HEK293T (cell line): ENCODE measurements around the gene SLC16A11.

Experiments
- ARNT ChIP-seq: fragments of 450-650 bp; IDR thresholded peaks from 2 replicates; pipeline ENCODE4 v1.6.1; 2017; ENCODE audit warnings: mild to moderate bottlenecking
- BHLHE40 ChIP-seq: fragments of 450-650 bp; IDR thresholded peaks from 2 replicates; pipeline ENCODE4 v1.6.1; 2016; ENCODE audit warnings: mild to moderate bottlenecking, moderate library complexity, borderline replicate concordance
- CTBP1 ChIP-seq: fragments of 450-650 bp; IDR thresholded peaks from 2 replicates; pipeline ENCODE4 v1.6.1; 2016; ENCODE audit warnings: borderline replicate concordance
- ELF4 ChIP-seq: fragments of 450-650 bp; IDR thresholded peaks from 2 replicates; pipeline ENCODE4 v1.6.1; 2017; ENCODE audit warnings: antibody characterized with exemption
- FOXA1 ChIP-seq: fragments of 450-650 bp; IDR thresholded peaks from 2 replicates; pipeline ENCODE4 v1.6.1; 2016; ENCODE audit warnings: mild to moderate bottlenecking
- FOXK2 ChIP-seq: fragments of 450-650 bp; IDR thresholded peaks from 2 replicates; pipeline ENCODE4 v1.6.1; 2016; ENCODE audit warnings: mild to moderate bottlenecking
- FOXM1 ChIP-seq: fragments of 450-650 bp; IDR thresholded peaks from 2 replicates; pipeline ENCODE4 v1.6.1; 2017; ENCODE audit warnings: mild to moderate bottlenecking, borderline replicate concordance
- HDGF ChIP-seq: fragments of 450-650 bp; IDR thresholded peaks from 2 replicates; pipeline ENCODE4 v1.6.1; 2017; ENCODE audit warnings: antibody characterized with exemption, borderline replicate concordance
- L3MBTL2 ChIP-seq: fragments of 450-650 bp; conservative IDR thresholded peaks from 2 replicates; pipeline ENCODE4 v1.6.1; 2016; ENCODE audit warnings: mild to moderate bottlenecking
- LEF1 ChIP-seq: fragments of 450-650 bp; IDR thresholded peaks from 2 replicates; pipeline ENCODE4 v1.6.1; 2017; ENCODE audit warnings: mild to moderate bottlenecking, borderline replicate concordance
- PKNOX1 ChIP-seq: fragments of 450-650 bp; IDR thresholded peaks from 2 replicates; pipeline ENCODE4 v1.6.1; 2016
- SP1 ChIP-seq: fragments of 450-650 bp; IDR thresholded peaks from 2 replicates; pipeline ENCODE4 v1.6.1; 2017
- SUZ12 ChIP-seq: fragments of 450-650 bp; IDR thresholded peaks from 2 replicates; pipeline ENCODE4 v1.6.1; 2016; ENCODE audit warnings: mild to moderate bottlenecking
- TARDBP ChIP-seq: fragments of 450-650 bp; IDR thresholded peaks from 2 replicates; pipeline ENCODE4 v1.6.1; 2016

- no peak for TF ChIP-seq LEF1
- TF ChIP-seq CTBP1 = no peak
- TF ChIP-seq SUZ12 = no peak
- TF ChIP-seq ARNT = no peak
- no peak for TF ChIP-seq FOXA1
- no peak for TF ChIP-seq FOXK2
- no peak for TF ChIP-seq TARDBP
- TF ChIP-seq ELF4 = no peak
- no peak for TF ChIP-seq L3MBTL2
- no peak for TF ChIP-seq HDGF
- no peak for TF ChIP-seq BHLHE40
- no peak for TF ChIP-seq PKNOX1
- TF ChIP-seq FOXM1 = no peak
- no peak for TF ChIP-seq SP1
Measured at GRCh38 chr17:7070712-7071111, 26.8 kb upstream of the SLC16A11 start.
